GM13976 (cell line): Measurements from ENCODE around the gene ACBD4.

Source experiments
- DNase-seq: peaks from one replicate; pipeline ENCODE4 v3.0.0; 2012; ENCODE audit warnings: low spot score
- in situ Hi-C: fragments of 300-500 bp; cut with MboI; formaldehyde crosslinking; loops from one replicate; pipeline ENCODE4 v1.12.0; 2022; ENCODE audit warnings: low sequenced_read_pairs, mixed read lengths, inconsistent platforms; ENCODE audit not compliant: unreplicated experiment
- TF ChIP-seq, protein P1 (sequence below): IDR thresholded peaks from 2 replicates; pipeline ENCODE4 v1.5.1; 2012; ENCODE audit warnings: borderline replicate concordance, mild to moderate bottlenecking; ENCODE audit not compliant: insufficient read depth; ENCODE audit errors: extremely low read depth, missing control alignments, control extremely low read depth

Gene ACBD4

DNA sequence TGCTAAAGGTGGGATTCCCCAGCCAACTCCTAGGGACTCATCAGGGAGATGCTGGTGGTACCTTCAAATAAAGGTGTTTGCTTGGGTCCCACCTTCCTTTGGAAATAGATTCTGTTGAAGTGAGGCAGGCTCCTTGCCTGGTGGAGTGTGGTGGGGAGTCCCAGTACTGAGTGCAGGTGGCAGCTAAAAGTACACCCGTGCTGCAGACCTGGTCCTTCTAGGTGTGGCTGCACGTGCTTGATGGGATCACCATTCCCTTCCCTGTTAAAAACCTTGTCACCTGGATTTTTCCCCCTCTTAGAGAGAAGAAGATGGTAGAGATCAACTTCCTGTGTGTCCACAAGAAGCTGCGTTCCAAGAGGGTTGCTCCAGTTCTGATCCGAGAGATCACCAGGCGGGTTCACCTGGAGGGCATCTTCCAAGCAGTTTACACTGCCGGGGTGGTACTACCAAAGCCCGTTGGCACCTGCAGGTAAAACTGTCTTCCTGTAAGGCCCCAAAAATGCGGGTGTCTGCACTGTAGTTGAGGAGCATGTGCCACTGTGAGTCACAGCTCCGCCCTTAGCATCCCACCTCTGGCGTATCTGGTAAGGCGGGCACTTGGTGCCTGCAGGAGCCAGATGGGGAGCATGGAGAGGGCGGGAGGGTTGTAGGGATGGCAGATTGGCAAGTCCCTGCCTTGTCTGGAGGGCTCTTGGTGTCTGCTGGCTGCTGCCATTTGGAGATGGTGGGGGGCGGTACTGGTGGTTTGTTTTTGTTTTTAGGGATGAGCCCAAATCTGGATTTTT is 37.2 kb upstream of the ACBD4 start:
- no peak for DNase-seq
- TF ChIP-seq, protein P1, sequence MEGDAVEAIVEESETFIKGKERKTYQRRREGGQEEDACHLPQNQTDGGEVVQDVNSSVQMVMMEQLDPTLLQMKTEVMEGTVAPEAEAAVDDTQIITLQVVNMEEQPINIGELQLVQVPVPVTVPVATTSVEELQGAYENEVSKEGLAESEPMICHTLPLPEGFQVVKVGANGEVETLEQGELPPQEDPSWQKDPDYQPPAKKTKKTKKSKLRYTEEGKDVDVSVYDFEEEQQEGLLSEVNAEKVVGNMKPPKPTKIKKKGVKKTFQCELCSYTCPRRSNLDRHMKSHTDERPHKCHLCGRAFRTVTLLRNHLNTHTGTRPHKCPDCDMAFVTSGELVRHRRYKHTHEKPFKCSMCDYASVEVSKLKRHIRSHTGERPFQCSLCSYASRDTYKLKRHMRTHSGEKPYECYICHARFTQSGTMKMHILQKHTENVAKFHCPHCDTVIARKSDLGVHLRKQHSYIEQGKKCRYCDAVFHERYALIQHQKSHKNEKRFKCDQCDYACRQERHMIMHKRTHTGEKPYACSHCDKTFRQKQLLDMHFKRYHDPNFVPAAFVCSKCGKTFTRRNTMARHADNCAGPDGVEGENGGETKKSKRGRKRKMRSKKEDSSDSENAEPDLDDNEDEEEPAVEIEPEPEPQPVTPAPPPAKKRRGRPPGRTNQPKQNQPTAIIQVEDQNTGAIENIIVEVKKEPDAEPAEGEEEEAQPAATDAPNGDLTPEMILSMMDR = no peak
- in situ Hi-C loops = no loop called here

DNA sequence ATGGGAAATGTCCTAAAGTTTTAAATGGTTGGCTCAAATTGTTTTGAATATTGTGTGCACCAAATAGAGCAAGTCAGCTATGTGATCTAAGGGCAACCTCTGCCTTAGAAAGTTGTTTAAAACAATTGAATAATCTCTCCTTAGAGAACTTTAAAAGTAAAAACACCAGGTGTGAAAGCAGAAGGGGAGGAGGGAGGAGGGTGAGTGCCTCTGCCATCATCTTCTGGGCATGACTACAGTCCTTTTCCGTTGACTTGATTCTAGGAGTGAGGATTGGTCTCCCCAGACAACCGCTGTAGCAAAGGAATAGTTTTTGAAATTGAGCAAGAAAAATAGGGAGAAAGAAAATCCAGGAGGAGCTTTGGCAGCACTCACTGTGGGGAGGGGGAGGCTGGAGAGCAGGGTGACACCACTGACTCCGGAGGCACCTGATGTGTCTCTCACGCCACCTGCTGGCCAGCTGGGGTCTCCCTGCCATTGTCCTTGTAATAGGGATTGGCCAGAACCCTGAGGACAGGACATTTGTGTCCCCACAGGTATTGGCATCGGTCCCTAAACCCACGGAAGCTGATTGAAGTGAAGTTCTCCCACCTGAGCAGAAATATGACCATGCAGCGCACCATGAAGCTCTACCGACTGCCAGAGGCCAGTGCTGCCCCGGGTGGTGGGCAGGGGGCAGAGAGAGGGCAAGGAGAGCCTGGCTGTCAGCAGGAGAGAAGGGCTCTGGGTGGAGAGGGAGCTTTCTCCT is 36.4 kb upstream of the ACBD4 start:
- in situ Hi-C loops = no loop called here
- DNase-seq = peak; percentile 90
- TF ChIP-seq, protein P1 = peak; percentile 86

DNA sequence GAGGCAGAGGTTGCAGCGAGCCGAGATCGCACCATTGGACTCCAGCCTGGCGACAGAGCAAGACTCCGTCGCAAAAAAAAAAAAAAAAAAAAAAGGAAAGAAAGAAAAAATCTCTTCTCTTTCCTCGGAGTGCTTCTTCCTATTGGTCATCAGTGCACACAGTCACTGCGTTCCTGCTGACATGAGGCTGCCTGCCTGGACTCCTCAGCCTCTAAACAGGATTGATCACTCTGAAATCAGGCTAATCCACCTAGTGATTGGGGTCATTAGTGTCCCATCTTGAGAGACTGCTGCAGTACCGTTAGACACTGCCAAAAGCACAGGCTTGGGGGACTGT is 34.0 kb upstream of the ACBD4 start:
- TF ChIP-seq, protein P1 = no peak
- in situ Hi-C loops = loop anchor here (10.0 kb wide), 1 partner anchor 187 kb away; the partner anchor contains the start of gene GFAP
- DNase-seq = no peak

DNA sequence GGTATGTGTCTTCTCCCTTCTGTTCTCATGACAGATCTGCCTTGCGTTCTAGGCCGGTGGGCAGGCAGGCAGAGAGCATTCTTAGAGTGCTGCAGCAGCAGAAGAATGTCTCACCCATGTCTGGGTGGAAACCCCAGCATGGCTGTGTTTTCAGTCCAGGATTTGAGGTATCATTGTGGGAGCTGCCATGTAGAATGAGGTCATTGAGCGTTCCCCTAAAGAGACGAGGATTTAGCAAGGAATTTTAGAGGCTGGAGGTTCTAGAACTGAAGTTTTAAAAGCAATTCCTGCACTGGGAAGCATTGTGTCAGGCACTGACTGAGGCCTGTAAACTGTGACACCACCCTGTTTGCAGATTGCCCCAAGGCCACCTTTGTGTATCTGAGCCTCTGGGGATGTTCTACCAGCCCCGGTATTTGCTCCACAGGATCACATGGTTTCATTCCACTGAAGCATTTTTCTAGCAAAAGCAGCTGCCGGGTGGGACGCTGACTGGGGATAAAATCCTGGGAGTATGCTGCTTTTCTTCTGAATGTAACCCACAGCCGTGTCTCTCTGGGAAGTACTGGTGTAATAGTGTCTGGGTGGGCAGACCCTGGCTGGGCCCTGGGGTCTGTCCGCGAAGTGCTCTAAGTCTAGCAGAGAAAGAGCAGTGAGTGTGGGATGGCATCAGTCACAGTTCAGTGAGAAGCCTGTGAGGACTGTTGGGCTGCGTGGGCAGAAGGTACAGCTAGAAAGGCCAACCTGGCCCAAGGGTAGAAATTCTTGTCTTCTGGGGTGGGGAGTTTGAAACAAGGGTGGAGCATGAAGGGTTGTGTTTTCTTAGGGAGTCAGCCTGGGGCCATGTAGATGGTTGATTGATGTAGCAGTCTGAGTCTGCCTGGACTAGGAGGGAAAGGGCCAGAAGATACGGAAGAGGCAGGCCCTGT is 33.3 kb upstream of the ACBD4 start:
- in situ Hi-C loops = loop anchor here (10.0 kb wide), 1 partner anchor 187 kb away; the partner anchor contains the start of gene GFAP
- DNase-seq = no peak
- TF ChIP-seq, protein P1 = no peak

DNA sequence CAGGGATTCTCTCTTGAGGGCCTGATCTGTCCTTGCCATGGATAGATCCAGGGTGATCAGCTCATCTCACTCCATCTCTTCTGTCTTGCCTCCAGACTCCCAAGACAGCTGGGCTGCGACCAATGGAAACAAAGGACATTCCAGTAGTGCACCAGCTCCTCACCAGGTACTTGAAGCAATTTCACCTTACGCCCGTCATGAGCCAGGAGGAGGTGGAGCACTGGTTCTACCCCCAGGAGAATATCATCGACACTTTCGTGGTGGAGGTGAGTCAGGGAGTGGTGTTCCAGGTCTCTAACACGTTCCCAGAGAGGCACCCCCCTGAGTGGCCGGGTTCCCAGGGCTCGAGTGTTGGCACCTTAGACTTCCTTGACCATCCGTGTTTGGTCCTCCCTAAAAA is 32.6 kb upstream of the ACBD4 start:
- TF ChIP-seq, protein P1 = no peak
- in situ Hi-C loops = loop anchor here (10.0 kb wide), 1 partner anchor 188 kb away; the partner anchor contains the start of gene GFAP

More for the DNA sequence above, 32.6 kb upstream of the ACBD4 start:
- DNase-seq = no peak
